NT2/D1 (cell line): ENCODE measurements around the gene EIF4E2.

ENCODE experiments used
- SUZ12 ChIP-seq: IDR thresholded peaks from 2 replicates; pipeline ENCODE4 v1.6.1; 2011; ENCODE audit not compliant: insufficient read length, insufficient read depth; ENCODE audit errors: extremely low read depth
- YY1 ChIP-seq: IDR thresholded peaks from 2 replicates; pipeline ENCODE4 v1.6.1; 2011; ENCODE audit not compliant: insufficient read length, insufficient read depth
- ZNF274 ChIP-seq: IDR thresholded peaks from 2 replicates; pipeline ENCODE4 v1.6.1; 2011; ENCODE audit warnings: mild to moderate bottlenecking, low read depth, low read length

DNA sequence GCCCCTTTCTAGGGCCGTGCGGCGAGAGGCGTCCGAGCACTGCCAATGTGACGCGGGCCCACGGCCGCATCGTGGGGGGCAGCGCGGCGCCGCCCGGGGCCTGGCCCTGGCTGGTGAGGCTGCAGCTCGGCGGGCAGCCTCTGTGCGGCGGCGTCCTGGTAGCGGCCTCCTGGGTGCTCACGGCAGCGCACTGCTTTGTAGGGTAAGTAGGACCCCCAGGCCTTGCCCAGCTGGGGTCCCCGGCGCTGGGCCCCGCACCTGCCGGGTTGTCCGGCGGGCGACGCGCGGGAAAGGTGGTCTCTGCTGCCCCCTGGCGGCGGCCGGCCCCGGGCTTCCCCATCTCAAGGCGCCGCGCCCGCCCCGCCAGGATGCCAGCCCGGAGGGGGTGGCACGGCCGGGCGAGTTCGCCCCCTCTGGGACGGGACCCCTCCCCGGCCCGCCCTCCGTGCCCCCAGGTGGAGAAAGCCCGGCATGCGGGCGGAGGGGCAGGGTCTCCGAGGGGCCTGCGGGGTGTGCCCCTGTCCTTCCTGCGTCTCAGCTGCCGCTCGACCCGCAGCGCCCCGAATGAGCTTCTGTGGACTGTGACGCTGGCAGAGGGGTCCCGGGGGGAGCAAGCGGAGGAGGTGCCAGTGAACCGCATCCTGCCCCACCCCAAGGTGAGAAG lies 28.4 kb upstream of the EIF4E2 start:
- TF ChIP-seq YY1 (no peak), ZNF274 (no peak), SUZ12 (peak; percentile 18)
